GM19099 (cell line): ENCODE data around the gene DDI2.

Source experiments
- POLR2A ChIP-seq: IDR thresholded peaks from 3 replicates; pipeline ENCODE4 v1.6.1; 2011; ENCODE audit warnings: low read depth; ENCODE audit not compliant: insufficient read length; ENCODE audit errors: extremely low read depth

DDI2 gene

GRCh38 chr1:15678578-15678977 lies 61.3 kb downstream of the DDI2 start:
- TF ChIP-seq POLR2A, result no peak

- no peak for TF ChIP-seq POLR2A
Observed at GRCh38 chr1:15680131-15680530, 62.9 kb downstream of the DDI2 start.

GRCh38 chr1:15680561-15681348 lies 63.5 kb downstream of the DDI2 start:
- no peak for TF ChIP-seq POLR2A

- TF ChIP-seq POLR2A, result no peak
Observed at GRCh38 chr1:15681349-15682292, 64.4 kb downstream of the DDI2 start.

GRCh38 chr1:15682936-15683341 lies 65.7 kb downstream of the DDI2 start:
- TF ChIP-seq POLR2A, result no peak

- TF ChIP-seq POLR2A, result no peak
Observed at GRCh38 chr1:15683345-15684039, 66.2 kb downstream of the DDI2 start.

GRCh38 chr1:15684042-15684461 lies 66.8 kb downstream of the DDI2 start, which contains the start of gene PLEKHM2:
Gene PLEKHM2 (plus strand): TSS chr1:15684320. CDS start chr1:15684559, 239 bp downstream.
- peak; percentile 77 for TF ChIP-seq POLR2A

- no peak for TF ChIP-seq POLR2A
Observed at GRCh38 chr1:15684468-15685291, 67.4 kb downstream of the DDI2 start.

GRCh38 chr1:15685820-15686219 lies 68.6 kb downstream of the DDI2 start:
- no peak for TF ChIP-seq POLR2A

GRCh38 chr1:15687446-15687845 lies 70.2 kb downstream of the DDI2 start:
- TF ChIP-seq POLR2A, result no peak

GRCh38 chr1:15690317-15690716 lies 73.1 kb downstream of the DDI2 start:
- no peak for TF ChIP-seq POLR2A

GRCh38 chr1:15691434-15692032 lies 74.3 kb downstream of the DDI2 start:
- TF ChIP-seq POLR2A, result no peak

GRCh38 chr1:15692121-15692682 lies 74.9 kb downstream of the DDI2 start:
- TF ChIP-seq POLR2A, result no peak
